GM21528 (cell line): ENCODE measurements around the gene VAT1L.

Source experiments
- ATAC-seq: cut with Tn5 transposase; IDR thresholded peaks from one replicate; pipeline ENCODE4 v1.9.1; 2021; ENCODE audit warnings: mild to moderate bottlenecking, moderate library complexity; ENCODE audit not compliant: unreplicated experiment, low FRiP score

VAT1L gene

DNA sequence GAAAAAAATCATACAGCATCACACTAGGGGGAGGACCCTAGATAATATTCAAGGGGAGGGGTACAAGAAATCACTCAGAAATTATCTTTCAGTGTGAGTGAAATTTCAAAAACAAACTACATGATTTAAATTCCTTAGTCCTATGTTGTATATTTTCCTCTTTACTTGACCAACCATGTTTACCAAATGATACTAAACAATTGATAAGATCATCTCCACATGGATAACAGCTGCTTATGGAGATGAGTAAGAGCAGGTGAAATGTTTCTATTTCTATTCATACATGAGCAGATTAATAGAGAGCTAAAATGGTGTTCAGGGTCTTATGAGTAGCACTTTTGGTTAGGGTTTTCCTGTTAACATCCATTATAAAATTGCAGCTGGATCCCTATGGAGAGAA, 7.3 kb upstream of the VAT1L start:
- no peak for ATAC-seq

DNA sequence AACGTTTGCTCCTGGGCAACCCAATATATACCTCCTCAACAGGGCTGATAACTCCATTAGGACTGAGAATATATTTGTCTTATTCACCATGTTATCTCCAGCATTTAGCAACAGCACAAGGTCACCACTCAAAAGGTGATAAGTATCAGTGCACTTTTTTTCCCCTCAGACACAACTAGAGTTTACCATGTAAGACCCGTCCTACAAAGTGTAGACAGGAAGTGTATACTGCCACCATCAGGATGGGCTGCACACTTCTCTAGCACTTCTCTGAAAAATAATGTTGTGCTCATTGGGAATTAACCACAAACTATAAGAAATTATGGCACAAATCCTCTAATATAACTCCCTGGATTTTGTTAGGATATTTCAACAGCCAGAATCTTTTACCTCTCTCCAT, 5.7 kb upstream of the VAT1L start:
- no peak for ATAC-seq

DNA sequence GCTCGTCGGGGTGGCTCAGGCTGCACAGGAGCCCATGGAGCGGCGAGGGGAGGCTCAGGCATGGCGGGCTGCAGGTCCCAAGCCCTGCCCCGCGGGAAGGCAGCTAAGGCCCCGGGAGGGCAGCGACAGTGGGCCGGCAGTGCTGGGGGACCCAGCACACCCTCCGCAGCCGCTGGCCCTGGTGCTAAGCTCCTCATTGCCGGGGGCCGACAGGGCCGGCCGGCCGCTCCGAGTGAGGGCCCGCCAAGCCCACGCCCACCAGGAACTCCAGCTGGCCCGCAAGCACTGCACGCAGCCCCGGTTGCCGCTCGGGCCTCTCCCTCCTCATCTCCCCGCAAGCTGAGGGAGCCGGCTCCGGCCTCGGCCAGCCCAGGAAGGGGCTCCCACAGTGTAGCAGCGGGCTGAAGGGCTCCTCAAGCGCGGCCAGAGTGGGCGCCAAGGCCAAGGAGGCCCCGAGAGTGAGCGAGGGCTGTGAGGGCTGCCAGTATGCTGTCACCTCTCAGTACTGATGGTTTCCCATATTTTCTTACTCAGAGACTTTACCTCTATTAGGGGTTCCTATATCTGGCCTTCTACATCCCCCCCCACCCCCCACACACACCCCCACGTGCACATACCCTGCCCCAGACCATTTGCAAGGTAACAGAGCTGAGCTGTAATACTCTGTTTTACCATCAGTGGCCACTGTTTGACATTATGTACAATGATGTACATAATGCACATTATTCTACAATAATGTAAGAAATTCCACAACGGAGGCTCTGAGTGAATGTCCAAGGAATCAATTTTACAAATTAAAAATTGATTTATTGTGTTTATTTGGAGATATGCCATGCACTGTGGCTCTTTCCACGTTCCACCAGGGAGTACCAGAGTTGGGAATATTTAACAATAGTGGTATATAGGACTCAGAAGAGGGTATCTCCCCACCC, 3.7 kb upstream of the VAT1L start:
- ATAC-seq = no peak

DNA sequence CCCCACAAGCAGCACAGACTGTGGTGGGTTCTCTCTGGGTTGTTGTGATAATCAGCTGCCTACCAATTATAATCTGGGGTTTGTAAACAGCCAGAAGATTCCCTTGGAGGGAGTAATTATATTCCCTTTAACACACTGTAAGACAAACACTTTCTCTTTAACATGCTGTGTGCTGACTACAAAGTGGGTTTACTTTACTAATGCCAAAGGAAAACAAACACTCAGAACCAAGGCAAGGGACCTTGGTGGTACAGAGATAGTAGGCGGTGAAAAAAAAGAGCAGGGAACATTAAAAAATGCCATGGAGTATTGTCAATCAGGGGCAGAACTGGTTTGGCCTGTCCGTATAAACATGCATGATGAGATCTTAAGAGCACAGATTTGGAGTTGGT, 3.0 kb upstream of the VAT1L start:
- ATAC-seq = no peak

DNA sequence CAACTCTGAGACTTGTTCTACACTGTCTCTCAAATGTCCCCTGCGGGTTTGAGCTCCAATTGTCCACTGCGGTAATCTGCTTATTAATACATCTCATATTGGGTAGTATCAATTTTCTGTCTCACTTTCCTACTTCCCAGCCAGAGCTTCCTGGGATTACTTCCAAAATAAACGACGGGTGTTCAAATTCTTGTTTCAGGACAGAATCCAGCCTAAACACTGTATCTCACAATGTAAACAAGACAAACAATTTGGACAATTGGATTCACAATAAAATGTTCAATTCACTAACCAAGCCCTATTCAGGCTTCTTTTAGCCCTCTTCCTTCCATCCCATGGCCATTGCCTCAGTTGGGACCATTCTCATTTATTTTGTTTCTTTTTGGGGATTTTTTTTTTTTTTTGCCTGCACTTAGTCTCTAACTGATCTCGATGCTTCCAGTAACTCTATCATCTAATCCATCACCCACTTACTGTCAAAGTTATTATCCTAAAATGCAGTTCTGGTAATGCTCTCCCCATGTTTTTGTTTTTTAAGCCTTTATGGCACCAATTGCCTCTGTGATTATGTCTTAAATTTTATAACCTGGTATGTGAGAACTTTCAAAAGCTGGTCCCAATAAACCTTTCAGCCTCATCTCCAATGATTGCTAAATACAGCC, 2.0 kb upstream of the VAT1L start:
- no peak for ATAC-seq

DNA sequence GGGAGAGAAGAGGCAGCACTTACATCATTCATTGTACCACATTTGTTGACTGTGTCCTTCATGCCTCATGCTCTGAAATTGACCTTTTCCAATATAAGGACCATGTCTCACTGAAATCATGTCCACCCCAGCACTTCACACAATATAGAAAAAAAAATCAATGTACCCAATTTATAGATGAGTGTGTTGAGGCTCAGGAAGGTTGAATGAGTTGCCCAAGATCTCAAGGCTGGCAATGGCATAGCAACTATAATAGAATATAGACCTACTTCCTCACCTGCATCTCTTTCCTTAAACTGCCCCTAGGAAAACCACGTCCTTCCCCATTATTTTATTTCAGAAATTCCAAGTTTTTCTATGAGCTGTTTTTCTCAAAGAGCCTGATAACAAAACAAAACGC, 912 bp upstream of the VAT1L start:
- no peak for ATAC-seq

DNA sequence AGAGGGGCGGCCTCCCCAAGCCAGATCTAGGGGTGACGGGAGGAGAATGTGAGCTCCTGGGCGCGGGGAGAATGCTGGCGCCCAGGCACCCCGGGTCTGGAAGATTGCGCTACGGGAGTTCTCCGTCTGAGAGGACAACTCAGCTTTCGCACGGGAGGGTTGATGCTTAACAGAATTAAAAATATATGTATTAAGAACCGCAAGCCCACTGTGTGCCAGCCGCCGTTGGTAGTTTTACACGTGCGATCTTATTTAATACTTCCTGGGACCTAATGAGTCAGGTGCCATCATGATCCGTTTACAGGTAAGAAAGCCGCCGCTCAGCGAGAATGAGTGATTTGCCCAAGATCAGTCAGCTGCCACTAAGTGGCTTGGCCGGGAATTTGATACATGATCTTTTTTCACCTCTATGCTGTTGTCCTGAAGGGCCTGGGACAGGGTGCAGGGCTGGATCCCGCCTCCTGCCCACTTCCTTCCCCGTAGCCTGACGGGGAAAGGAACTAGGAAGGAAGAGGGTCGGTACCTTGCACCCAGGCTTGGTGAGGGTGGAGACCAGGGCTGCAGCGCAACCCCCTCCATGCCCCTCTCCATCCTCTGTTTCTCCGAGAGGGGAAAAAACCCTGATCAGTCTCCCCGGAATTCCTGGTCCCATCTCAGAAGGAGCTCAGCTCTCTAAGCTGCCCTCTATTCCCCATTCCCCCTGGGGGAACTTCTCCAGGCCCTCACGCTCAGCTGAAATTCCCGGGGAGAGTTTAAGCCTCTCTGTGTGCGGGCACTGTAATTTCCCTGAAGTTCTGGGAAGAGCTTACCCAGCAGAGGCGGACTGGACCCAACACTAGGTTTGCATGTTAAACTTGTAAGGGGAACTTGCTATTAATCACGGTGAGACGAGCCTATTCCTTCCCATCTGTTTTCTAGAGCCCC, 983 bp downstream of the VAT1L start:
- ATAC-seq = no peak

DNA sequence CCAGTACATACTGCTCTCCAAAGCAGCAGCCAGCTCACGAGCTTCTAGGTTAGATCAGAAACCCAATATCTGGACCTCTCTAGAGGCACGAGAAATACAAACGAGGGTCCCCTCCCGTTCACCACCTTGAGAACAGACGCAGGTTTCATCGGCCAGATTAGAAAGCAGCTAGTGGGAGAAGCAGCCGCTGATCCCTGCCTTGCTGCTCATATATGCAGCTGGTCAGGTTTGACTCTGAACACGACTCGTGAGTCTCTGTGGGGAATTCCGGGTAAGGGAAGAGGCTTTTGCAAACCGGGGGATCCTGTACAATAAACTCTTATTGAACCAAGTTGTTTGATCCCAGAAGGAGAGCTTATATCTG, 1.6 kb downstream of the VAT1L start:
- no peak for ATAC-seq

DNA sequence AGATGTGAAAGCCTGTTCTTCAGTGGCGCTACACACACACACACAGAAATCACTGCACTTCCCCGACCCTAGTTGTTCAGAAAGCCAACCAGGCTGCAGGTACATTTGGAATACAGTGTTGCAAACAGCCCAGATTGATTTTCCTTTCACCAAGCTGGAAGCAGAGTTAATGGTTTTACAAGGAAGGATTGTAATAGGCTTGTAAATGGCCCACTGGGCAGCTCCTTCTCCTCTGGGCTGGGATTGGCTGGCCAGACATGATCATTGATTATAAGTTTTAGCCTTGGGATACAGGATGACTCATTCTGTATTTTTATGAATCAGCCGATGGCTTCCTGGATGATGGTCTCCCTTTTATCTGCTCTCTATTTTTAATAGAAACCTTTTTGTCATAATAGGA, 2.5 kb downstream of the VAT1L start:
- ATAC-seq = no peak

DNA sequence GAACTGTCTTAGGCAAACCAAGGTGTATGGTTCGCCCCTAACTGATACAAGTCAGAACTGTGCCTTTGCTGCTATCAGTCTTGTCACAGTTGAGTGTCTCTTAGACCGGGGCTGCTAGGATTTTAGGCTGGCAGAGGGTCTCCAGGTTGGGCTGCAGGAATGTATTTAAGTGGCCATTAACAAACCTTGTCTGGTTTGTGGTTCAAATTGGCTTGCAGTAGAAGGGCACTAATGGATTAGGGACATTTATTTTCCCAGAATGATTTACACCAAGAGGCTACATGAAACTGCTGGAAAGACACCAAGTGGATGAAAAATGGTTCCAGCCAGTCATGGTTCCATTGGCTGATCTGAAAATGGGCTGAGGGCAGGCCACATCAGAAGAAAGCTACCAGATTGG, 5.1 kb downstream of the VAT1L start:
- no peak for ATAC-seq

DNA sequence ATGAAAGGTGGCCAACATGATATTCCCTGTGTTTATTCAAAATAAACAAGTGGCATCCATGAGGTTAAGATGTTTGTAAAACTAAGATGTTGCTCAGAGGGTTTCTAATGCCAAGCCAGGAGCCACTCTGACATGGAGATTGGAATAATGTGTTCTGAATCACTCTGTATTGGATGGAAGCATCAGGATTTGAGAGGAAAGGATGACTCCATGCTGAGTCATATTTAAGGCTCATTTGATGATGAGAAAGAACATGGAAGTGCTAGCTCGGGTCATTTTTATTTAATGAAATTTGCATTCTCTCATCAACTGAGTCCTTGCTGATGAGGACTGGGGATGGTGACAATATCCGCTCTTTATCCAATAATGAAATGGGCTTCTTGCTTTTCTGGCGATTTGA, 6.2 kb downstream of the VAT1L start:
- ATAC-seq = no peak

DNA sequence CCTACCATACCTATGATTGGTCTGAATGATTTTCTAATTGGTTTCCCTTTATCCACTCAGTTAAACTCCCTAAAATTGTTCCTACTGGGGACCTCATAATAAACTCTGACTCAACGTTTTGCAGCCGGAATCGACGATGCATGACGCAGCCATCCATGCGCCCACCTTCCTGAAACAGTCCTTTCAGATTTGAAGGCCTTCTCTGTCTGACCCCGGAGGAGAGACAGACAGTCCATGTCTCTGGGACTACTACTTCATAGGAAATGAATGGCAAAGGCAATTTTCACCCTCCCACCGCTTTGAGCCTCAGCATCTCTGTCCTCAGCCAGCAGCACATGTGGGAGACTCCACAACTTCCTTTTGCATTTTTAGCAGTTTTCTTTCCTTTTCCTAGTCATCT, 13.5 kb downstream of the VAT1L start:
- ATAC-seq = no peak

DNA sequence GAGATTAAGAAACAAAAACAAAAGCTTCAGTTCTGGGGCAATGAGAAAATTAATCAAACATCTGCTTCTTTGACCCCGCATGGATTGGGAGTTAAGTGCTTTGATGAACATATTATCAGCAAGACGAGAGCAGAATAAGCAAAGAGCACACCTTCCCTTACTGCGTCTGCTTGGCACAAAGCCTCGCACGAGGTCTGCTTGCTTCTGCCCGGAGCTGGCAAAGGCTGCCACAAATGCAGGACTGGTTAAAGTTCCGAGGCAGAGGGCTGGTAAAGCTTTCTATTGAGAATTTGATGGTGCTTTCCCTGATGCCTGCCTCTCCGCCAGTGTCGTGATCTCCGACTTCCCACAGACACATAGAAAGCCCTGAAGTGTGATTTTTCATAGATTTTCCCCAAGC, 17.0 kb downstream of the VAT1L start:
- no peak for ATAC-seq

DNA sequence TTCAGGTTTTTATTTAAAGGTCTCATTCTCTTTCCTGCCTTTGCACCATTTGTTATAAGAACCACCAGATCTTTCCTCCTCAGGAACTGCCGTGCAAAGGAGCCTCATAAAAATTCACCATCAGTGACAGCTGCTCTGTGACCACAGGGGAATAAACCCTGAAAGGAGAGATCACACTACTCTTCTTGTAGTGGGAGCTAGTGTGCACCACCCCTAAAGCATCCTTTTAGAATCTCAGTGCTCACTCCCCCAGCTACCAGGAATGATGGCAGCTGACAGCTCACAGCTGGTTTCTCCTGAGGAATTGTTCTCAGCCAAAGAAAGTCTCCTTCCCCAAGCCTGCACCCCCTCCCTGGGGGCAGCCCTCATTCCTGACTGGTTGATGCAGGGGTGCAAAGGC, 18.7 kb downstream of the VAT1L start:
- ATAC-seq = no peak

DNA sequence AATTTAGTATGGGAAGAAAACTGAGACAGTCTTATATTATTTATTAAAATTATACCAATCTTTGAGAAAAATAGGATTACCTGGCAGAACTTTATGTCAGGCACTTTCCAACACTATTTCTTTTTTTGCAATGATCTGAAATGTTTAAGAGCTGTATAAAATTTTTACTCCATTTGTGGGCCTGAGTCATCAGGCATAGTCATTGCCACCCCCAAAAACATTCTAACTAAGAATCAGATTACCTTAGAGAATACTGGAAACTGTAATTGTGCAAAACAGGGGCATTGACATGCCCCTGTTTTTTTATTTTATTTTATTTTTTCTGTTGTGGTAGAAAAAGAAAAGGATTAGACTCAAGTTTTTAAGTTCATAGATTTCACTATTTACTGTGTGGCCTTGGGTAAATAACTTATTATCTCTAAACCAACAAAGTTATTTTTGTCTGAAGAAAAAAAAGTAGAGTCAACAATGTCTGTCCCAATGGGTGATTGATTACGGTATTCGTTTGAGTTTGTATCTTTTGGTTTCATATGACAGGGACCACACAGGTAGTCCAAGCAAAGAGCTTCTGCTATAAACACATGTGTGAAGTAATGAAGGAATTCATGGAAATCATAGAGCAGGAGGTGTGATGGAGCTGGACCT, 24.6 kb downstream of the VAT1L start:
- ATAC-seq = no peak

DNA sequence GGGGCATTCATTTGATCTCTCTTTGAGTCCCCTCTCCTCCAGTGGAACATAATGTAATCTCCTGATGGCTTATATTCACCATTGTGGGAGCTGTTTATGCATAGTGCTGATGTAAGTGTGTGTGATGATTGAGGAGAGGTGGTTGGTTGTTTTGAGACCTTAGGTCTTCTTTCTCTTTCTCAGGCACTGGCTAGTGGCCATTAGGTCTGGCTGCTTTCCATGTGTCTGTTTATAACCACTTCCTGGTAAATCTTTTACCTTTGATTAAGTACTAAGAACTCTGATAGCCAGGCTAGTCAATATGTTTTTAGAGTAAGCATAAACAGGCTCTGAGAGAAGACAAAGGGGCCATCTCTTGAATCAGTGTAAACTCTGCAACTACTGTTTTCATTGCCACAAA, 27.9 kb downstream of the VAT1L start:
- no peak for ATAC-seq

DNA sequence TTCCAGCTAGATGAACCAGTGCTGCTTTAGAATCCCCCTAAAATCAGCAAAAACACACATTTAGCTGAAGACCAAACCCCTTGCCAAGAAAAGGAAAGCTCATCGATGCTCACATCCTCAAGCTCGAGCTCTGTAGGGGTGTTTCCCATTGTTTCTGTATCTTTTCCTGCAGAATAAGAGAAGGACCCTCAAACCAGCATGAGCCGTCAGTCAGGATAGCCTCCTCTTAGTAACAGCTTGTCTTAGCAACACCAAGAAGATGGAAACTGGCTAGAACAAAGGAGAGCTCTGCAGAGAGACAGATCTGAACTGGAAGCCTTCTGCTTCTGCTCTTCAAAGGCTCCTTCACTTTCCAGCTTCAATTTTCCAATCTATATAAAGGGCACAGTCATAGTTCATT, 32.0 kb downstream of the VAT1L start:
- ATAC-seq = no peak

DNA sequence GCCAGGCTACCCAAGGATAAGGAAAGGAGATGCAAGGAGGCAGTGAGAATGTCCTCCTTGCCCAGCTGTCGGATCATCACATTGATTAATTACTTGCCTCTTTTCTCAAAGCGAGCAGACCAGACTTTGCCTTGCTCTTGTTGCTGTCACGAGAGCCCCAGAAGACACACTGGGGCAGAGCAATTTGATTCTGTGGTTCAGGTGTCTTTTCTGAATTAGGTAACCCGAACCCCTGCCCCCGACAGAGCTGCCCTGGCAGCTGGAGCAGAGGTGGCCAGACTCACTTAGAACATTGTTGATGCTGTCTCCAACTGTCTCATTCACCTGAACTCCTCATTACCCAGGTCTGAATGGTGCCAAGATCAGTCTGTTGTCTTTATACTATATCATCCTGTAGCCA, 34.3 kb downstream of the VAT1L start:
- ATAC-seq = no peak

DNA sequence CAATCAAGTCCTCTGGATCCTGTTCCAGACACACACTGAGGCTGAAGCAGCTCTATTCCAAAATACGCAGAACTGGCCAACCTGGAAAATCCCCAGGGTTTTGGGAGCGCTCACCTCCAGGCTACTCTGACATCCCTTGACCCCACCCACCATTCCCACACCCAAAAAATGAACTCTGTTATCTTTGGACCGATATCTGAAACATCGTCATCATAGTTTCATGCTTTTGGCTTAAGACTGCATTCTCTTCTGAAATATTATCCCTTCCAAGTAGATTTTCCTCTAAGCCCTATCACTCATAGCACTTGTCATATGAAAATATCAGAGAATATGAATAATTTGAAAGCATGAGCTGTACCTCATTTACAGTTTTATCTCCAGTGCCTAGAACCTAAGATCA, 34.7 kb downstream of the VAT1L start:
- no peak for ATAC-seq

DNA sequence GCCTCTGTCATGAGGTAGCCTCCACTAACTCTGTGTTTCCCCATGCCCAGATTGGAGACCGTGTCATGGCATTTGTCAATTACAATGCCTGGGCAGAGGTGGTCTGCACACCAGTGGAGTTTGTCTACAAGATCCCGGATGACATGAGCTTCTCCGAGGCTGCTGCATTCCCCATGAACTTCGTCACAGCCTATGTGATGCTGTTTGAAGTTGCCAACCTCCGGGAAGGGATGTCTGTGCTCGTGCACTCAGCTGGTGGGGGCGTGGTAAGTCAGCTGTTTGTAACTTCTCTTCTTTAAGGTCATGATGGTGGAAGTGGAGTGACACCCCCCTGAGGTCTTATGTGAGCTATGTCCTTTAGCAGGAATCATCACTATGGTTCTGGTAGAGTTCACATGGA, 36.8 kb downstream of the VAT1L start:
- ATAC-seq = no peak

DNA sequence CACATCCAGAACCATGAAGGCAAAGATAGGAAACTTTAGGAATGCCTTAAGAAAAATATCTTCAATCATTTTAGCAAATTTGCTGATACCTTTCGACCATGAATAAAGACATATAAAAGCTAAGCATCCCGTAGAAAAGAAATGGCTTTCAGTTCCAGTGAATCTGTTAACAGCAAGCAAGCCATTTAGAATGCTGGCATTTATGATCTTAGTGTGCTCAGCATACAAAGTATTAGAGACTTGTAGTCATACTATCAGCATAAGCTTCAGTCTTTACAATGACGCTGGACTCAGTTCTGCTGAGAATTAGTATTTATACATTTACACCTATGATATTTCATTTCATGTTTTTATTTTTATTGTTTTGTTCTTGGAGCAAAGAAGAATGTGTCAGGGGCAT, 38.7 kb downstream of the VAT1L start:
- no peak for ATAC-seq
